NCI-H460 (cell line): ENCODE results near the gene CCR7. TPM values are rescaled to one million over a fixed set of nuclear protein-coding genes. Genes with fewer than 3 reads are reported as not detected.
"Not testable (repeated sequence)": the region's sequence is repeated elsewhere in the genome, so short reads cannot be mapped to it uniquely, and the experiment has no call there.

Source experiments
- DNase-seq: peaks from one replicate; pipeline ENCODE4 v3.0.0-alpha.2; 2016; ENCODE audit warnings: low read depth; ENCODE audit errors: extremely low read depth
- total RNA-seq: library from RNA; depleted of rRNA; stranded (reverse); fragments of >200 nt; shearing (Covaris generic); gene quantifications from 2 replicates; pipeline ENCODE4 v1.2.3, GENCODE V29; 2014

CCR7 gene
- total RNA-seq, 1 experiment from 2014 or later: not detected

DNA sequence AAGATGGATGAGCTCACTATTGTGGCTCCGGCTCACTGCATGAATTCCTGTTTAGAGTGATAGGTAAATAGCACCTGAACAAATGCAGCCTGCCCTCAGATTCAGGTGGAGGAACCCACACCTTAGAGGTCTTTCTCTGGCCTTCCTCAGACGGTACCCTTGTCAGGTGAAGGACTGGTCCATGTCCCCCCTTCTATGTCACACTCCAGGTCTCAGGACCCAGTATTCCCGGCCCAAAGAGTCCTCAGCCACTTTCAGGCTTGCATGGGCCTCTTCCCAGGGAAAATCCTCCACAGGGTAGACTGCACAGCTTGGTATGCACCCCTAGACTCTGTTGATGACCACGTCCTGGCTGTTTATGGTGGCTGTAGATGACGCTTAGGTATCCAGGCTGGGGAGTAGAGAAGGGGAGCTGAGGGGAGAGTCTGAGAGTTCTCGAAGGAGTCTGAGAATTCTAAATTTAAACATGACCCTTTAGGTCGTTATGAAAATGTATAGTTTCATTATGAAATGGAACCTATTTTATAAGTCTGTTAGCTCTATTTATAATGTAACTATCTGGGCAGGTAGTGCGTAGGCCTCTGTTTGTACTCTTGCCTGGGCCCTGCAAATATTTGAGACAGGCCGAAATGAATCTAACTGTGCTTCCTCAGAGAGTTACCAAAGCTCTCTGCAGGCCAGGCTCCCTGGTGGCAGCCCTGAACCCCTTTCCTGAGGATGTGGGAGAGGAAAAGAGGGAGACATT lies 32.5 kb upstream of the CCR7 start:
- no peak for DNase-seq

DNA sequence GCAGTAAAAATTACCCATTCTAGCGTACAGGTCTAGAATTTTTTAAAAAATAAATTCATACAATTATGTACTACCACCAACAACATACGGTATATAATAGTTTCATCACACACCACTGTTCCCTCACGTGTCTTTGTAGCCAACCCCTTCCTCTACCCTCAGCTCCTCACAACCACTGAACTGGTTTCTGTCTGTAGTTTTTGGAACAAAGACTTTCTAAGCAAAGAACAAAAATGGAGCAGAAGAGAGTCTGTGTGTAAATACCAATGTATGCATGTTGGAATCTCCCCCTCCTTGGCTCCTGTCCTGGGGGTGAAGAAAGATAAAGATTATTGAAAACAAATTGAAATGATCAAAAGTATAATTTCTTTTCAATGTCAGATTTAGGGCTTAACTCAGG lies 31.9 kb upstream of the CCR7 start:
- no peak for DNase-seq

DNA sequence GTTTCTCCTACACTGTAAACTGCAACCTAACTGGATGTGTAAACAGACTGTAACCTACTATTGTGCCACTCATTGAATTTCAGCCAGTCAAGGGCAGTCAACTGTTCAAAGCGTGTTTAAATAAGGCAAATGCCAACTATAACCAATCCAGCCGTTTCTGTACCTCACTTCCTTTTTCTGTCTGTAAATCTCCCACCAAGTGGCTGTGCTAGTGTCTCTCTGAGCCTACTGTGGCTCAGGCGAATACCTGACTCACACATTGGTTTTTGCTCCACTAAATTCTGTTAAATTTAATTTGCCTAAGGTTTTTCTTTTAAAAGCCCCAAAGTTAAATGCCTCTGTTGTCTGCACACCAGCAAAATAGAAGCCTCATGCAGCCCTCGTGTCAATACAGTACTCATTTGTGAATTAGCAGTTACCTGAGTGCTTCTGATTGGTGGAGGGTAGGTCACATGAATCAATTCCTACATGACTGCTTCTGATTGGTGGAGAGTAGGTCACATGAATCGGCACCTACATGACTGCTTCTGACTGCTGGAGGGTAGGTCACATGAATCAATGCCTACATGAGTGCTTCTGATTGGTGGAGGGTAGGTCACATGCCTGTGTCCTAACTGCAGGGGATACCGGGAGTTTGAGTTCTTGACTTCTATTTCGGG lies 31.1 kb upstream of the CCR7 start:
- DNase-seq: no peak

DNA sequence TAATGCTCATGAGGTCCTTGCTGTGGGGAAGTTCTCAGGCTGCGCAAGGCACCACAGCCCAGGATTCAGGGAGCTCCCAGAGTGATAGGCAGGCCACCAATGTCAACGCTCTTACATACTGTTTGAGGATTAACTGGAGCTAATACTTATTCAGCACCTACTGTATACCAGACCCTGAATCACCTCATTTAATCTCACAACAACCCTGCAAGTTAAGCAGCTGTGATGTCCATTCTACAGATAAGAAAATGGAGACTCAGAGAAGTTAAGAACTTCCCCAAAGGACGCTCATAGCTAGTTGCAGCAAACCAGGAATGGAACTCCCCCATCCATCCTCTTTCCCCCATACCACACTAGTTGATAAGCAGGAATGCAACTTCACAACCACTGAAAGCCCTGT lies 25.5 kb upstream of the CCR7 start:
- DNase-seq: no peak

DNA sequence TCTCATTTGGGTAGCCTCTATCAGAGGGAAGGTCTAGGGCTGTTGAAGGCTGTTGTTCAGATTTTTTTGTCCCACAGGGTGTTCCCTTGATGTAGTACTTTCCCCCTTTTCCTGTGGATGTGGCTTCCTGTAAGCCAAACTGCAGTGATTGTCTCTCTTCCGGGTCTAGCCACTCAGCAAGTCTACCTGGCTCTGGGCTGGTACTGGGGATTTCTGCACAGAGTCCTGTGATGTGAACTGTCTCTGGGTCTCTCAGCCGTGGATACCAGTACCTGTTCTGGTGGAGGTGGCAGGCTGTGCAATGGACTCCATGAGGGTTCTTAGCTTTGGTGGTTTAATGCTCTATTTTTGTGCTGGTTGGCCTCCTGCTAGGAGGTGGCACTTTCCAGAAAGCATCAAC lies 23.3 kb upstream of the CCR7 start:
- no peak for DNase-seq

DNA sequence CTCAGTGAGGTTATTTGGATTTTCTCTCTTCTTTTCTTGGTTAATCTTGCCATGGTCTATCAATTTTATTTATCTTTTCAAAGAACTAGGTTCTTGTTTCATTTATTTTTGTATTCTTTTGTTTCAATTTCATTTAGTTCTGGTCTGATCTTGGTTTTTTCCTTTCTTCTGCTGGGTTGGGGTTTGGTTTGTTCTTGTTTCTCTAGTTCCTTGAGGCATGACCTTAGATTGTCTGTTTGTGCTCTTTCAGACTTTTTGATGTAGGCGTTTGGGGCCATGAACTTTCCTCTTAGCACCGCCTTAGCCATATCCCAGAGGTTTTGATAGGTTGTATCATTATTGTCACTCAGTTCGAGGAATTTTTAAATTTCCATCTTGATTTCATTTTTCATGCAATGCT lies 21.0 kb upstream of the CCR7 start:
- DNase-seq: not testable (repeated sequence)

DNA sequence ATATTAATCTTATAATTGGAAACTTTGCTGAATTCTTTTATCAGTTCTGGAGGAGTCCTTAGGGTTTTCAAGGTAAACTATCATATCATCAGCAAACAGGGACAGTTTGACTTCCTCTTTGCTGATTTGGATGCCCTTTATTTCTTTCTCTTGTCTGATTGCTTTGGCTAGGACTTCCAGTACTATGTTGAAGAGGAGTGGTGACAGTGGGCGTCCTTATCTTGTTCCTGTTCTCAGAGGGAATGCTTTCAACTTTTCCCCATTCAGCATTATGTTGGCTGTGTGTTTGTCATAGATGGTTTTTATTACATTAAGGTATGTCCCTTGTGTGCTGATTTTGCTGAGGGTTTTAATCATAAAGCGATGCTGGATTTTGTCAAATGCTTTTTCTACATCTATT lies 19.7 kb upstream of the CCR7 start:
- DNase-seq: not testable (repeated sequence)

DNA sequence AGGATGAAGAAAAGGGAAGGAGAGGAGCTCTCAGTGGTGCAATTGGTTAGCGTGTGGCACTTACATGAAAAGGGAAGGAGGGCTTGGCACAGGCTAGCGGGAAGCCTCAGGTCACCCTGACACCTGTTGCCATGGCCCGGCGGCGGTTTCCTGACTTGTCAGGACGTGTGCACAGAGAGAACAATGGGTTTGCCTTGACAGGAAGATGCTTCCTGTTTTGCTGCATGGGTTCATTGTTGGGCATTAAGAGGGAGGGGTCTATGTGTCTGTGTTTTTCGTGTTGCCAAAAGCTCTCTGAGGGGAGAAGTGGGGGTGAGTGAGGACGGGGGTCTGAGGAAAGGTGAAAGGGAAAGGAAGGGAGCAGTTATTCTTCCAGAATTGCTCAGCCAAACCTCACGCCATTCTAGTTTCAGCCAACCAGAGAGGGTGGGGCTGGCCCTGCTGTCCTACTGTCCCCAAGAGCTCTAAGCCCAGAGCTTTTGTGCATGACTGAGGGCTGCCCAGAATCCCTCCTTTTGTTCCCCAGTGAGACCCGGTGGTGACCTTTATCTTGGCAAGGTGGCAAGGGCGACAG lies 17.1 kb upstream of the CCR7 start:
- no peak for DNase-seq

DNA sequence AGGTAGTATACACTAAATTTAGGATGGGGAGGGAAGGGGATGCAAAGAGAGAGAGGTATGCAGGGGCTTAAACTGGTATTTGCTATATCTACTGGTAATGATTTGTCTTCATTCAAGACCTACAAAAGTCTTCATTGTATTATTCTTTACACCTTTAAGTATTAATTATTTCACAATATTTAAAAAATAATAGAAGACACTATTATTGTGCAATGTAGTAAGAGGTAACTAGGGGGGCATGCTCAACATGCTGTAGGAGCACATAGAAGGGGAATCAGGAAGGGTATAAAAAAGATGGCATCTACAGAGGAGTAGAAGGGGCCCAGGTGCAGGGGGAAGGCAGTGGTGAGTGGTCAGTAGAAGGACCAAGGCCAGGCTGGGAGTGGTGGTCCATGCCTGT lies 14.9 kb upstream of the CCR7 start:
- no peak for DNase-seq

DNA sequence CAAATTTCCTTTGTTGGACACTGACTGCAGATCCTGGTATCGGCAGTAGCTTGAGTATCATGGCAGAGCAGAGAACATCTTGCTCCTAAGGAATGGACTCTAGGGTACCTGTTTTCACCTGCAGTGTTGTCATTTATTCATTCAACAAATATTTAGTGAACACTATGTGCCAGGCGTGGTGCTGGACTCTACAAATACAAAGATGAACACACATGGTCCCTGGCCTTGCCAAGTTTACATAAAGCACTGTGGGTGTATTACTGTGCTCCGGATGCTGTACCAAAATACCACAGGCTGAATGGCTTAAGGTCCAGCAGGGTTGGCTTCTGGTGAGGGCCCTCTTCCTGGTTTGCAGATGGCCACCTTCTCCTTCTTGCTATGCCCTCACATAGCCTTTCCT lies 14.2 kb upstream of the CCR7 start:
- no peak for DNase-seq

DNA sequence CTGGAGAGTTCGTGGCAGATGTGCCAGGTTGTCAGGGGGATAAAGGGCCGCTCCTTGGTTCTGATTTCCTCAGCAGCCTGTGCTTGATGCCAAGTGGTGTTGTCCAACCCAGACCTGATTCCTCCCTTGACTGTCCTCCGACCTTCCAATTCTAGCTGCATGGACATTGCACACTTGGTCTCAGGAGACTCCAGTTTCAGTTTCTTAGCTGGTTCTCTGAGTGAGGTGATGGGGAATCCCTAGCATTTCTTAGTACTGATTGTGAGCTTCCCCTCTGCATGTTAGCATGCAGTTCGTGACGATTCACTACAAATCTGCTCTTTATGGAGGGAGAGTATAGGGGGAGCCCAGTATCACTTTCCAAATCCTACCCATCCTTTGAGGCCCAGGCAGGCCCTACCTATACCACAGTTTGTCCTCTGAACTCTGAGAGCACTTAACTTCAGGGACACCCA lies 12.4 kb upstream of the CCR7 start:
- no peak for DNase-seq

DNA sequence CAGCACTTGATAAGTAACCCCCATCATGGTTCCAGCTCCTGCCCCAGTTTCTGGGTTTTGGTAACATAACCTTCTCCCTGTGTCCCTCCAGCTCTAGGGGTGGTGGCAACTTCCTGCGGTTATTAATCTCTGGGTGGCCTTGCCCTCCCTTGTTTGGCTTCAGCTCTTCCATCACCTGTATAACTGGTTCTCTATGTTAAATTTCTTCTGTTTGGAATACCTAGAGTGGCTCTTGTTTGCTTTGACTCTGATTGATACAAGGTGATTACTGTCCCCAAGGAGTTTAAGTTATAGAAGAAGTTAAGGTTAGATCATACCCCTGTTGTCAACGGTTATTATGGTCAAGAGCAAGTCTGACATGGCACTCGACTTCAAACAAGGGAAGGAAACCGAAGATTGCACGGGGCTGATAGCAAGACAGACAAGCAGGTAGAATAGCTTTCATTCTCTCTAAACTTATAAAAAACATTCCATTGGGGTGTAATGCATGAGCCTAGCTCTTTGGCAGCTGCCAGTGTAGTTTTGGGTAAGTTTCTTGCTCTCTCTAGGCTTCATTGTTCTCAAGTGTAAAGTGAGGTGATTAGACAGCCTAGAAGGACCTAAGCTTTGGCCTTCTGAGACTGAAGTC lies 11.0 kb upstream of the CCR7 start:
- DNase-seq: no peak

DNA sequence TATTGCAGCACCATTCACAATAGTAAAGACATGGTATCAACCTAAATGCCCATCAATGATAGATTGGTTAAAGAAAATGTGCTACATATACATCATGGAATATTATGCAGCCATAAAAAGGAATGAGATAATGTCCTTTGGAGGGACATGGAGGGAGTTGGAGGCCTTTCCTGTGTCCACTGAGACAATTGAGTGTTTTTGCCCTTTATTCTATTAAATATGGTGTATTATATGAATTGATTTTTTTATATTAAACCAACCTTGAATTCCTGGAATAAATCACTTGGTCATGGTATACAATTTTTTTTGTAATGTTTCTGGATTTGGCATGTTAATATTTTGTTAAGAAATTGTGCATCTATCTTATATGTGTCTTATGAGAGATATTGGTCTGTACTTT lies 9.0 kb upstream of the CCR7 start:
- DNase-seq: no peak

DNA sequence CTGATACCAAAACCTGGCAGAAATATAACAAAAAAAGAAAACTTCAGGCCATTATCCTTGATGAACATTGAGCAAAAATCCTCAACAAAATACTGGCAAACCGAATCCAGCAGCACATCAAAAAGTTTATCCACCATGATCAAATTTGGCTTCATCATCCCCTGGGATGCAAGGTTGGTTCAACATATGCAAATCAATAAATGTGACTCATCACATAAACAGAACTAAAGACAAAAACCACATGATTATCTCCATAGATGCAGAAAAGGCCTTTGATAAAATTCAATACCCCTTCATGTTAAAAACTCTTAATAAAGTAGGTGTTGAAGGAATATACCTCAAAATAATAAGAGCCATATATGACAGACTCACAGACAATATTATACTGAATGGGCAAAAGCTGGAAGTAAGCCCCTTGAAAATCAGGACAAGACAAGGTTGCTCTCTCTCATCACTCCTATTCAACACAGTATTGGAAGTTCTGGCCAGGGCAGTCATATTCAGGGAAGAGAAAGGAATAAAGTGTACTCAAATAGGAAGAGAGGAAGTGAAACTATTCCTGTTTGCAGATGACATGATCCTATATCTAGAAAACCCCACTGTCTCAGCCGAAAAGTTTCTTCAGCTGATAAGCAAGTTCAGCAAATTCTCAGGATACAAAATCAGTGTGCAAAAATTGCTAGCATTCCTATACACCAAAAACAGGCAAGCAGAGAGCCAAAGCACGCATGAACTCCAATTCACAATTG lies 7.1 kb upstream of the CCR7 start:
- not testable (repeated sequence) for DNase-seq

DNA sequence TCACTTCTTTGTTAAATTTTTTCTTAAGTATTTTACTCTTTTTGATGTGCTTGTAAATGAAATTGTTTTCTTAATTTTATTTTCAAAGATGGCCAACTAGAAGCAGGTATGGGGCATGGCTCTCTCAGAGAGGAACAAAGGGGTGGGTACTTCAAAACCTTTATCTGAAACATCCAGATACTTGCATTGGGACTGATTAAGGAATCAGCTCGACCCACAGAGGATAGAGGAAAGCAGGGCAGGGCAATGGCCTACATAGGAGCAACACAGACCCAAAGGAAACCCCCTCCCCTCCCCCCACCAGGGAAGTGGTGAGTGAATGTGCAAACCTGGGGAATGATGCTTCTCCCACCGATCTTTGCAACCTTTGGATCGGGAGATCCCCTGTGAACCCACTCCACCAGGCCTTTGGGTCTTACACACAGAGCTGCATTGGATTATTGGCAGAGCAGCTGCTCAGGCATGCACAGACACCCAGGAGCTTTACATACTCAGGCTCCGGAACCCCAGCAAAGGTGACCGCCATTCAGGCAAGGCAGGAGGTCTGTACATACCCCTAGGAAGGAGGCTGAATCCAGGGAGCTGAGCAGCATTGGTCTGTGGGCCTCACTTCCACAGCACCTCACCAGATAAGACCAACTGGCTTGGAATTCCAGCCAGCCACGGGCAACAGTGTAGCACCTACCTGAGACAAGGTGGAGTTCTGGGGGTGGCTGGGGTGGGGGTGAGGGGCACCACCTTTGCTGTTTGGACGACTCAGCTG lies 3.0 kb upstream of the CCR7 start:
- no peak for DNase-seq

DNA sequence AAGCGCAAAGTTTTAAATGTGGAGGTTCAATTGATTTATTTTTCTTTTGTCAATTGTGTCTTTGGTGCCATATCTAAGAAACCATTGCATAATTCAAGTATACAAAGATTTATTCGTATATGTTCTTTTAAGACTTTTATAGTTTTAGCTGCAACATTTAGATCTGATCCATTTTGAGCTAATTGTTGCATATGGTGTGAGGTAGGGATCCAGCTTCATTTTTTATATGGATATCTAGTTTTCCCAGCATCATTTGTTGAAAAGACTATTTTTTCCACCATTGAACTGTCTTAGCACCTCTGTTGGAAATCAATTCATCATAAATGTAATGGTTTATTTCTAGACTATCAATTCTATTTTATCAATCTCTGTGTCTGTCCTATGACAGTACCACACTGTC lies 2.1 kb upstream of the CCR7 start:
- DNase-seq: no peak

DNA sequence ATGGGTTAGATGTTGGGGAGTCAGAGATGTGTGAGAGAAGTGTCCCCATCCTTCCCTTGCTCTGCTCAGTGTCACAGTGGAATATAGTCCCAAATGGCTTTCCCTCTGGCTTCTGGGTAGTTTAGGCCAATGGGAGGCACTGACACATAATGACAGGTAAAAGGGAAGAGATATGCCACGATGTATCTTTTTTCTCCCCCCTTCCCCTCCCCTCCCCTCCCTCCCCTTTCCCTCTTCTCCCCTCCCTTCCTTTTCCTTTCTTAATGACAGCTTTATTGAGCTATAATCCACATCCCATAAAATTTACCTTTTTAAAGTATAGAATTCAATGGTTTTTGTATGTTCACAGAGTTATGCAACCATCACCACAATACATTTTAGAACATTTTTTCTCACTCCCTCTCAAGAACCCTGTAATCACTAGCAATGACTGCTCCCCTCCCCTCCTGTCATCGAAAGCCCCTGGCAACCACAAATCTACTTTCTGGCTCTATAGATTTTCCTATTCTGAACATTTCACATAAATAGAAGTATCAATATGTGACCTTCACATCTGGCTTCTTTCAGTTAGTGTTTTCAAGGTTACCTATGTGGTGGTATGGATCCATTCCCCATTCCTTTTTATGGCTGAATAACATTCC lies 617 bp upstream of the CCR7 start:
- DNase-seq: no peak

DNA sequence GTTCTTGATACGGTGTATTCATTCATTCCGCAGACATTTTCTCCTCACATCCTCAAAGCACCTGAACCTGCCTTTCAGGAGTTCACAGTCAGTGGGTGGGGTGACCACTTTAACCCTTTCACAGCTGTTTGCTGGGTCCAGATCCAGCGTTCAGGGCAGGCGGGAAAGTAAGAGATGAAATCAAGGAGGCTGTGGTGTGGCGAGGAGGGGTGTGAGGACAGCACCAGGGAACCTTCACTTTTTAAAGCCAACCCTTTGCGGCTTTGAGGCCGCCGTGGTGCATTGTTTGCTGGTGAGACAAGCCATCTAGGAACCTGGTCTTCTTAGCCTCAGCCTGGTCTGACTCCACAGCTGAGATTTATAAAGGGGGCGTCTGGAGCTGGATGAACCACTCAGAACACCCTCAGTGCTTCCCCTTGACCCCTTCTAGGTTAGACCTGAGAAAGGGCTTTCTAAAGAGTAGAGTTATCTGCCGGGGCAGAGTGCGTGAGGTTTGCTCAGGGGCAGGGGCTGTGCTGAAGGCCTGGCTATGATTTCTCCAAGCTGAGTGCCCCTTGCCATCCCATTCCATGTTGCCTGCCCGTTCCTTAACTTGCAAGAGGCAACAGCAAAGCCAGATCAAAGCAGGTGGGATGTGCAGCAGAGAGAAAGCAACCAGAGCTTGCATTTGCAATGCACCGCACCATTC lies 933 bp downstream of the CCR7 start:
- no peak for DNase-seq
